ENCODE measurements around the gene MAD1L1.
A peak's percentile ranks its signal among the peaks of the same experiment; 100 is the strongest.

Gene MAD1L1

DNA sequence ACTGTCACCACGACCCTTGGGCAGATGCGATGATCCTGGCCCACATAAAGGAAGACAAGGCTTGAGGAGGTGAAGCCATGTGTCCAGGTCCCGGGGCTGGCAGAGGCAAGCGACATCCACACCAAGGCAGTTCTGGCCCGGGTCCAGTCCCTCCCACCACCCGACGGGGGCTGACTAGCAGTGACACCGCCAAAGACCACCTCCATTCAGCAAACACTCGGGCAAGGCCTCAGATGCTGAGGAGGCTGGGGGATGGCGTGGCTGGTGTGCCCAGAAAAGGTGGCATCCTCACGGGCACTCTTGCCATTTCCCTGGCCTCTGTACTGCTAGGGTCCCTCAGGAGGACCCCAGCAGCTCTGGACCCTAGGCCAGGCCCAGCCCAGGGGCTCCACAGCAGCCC is 343.7 kb downstream of the MAD1L1 start:
- Histone ChIP-seq H3K9me3 (ENCODE audit: severe bottlenecking) (no peaks in the 10 kb centered on the region), H3K4me1 (ENCODE audit: insufficient read depth, poor library complexity, severe bottlenecking) (peaks cover 14% of the 10 kb centered on the region), H3K4me3 (ENCODE audit: severe bottlenecking) (no peak overlapping the region), H3K27ac (ENCODE audit: poor library complexity, severe bottlenecking) (no peak overlapping the region), H3K27me3 (ENCODE audit: insufficient read depth, poor library complexity, severe bottlenecking) (no peaks in the 10 kb centered on the region), H3K36me3 (ENCODE audit: low read depth) (no peaks in the 10 kb centered on the region)
- DNase-seq (ENCODE audit: low spot score) (no peak), ATAC-seq (ENCODE audit: low read depth) (no peak)
- TF ChIP-seq, protein P1, sequence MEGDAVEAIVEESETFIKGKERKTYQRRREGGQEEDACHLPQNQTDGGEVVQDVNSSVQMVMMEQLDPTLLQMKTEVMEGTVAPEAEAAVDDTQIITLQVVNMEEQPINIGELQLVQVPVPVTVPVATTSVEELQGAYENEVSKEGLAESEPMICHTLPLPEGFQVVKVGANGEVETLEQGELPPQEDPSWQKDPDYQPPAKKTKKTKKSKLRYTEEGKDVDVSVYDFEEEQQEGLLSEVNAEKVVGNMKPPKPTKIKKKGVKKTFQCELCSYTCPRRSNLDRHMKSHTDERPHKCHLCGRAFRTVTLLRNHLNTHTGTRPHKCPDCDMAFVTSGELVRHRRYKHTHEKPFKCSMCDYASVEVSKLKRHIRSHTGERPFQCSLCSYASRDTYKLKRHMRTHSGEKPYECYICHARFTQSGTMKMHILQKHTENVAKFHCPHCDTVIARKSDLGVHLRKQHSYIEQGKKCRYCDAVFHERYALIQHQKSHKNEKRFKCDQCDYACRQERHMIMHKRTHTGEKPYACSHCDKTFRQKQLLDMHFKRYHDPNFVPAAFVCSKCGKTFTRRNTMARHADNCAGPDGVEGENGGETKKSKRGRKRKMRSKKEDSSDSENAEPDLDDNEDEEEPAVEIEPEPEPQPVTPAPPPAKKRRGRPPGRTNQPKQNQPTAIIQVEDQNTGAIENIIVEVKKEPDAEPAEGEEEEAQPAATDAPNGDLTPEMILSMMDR (IDR thresholded peaks at IDR 0.05; ENCODE audit: poor library complexity, severe bottlenecking) = no peak

DNA sequence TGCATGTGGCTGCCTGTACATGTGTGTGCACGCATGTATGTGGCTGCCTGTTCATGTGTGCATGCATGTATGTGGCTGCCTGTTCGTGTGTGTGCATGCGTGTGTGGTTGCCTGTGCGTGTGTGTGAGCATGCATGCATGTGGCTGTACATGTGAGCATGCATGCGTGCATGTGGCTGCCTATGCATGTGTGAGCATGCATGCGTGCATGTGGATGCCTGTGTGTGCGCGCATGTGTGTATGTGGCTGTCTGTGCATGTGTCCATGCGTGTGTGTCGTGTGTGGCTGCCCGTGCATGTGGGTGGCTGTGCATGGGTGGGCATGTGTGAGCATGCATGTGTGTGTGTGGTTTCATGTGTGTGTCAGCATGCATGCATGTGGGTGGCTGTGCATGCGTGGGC is 344.3 kb downstream of the MAD1L1 start:
- ATAC-seq (ENCODE audit: low read depth) (no peak), DNase-seq (ENCODE audit: low spot score) (peak; percentile 49)
- Histone ChIP-seq H3K9me3 (ENCODE audit: severe bottlenecking) (no peaks in the 10 kb centered on the region), H3K27ac (ENCODE audit: poor library complexity, severe bottlenecking) (no peak overlapping the region), H3K4me3 (ENCODE audit: severe bottlenecking) (no peak overlapping the region), H3K36me3 (ENCODE audit: low read depth) (no peaks in the 10 kb centered on the region), H3K27me3 (ENCODE audit: insufficient read depth, poor library complexity, severe bottlenecking) (no peaks in the 10 kb centered on the region), H3K4me1 (ENCODE audit: insufficient read depth, poor library complexity, severe bottlenecking) (peaks cover 16% of the 10 kb centered on the region)
- TF ChIP-seq, protein P1 (IDR thresholded peaks at IDR 0.05; ENCODE audit: poor library complexity, severe bottlenecking) = no peak

DNA sequence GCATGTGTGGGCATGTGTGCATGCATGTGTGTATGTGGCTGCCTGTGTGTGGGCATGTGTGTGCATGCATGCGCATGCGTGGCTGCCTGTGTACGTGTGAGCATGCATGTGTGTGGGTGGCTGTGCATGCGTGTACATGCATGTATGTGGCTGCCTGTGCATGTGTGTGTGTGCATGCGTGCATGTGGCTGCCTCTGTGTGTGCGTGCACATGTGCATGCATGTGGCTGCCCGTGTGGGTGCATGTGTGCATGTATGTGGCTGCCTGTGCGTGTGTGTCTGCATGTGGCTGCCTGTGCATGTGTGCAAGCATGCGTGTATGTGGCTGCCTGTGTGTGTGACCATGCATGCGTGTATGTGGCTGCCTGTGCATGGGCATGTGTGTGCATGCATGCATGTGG is 345.5 kb downstream of the MAD1L1 start:
- Histone ChIP-seq H3K27me3 (ENCODE audit: insufficient read depth, poor library complexity, severe bottlenecking) (no peaks in the 10 kb centered on the region), H3K36me3 (ENCODE audit: low read depth) (no peaks in the 10 kb centered on the region), H3K9me3 (ENCODE audit: severe bottlenecking) (no peaks in the 10 kb centered on the region), H3K4me3 (ENCODE audit: severe bottlenecking) (no peak overlapping the region), H3K27ac (ENCODE audit: poor library complexity, severe bottlenecking) (no peak overlapping the region), H3K4me1 (ENCODE audit: insufficient read depth, poor library complexity, severe bottlenecking) (peaks cover 26% of the 10 kb centered on the region)
- no peak for ATAC-seq (ENCODE audit: low read depth)
- TF ChIP-seq, protein P1 (IDR thresholded peaks at IDR 0.05; ENCODE audit: poor library complexity, severe bottlenecking) = no peak
- no peak for DNase-seq (ENCODE audit: low spot score)

DNA sequence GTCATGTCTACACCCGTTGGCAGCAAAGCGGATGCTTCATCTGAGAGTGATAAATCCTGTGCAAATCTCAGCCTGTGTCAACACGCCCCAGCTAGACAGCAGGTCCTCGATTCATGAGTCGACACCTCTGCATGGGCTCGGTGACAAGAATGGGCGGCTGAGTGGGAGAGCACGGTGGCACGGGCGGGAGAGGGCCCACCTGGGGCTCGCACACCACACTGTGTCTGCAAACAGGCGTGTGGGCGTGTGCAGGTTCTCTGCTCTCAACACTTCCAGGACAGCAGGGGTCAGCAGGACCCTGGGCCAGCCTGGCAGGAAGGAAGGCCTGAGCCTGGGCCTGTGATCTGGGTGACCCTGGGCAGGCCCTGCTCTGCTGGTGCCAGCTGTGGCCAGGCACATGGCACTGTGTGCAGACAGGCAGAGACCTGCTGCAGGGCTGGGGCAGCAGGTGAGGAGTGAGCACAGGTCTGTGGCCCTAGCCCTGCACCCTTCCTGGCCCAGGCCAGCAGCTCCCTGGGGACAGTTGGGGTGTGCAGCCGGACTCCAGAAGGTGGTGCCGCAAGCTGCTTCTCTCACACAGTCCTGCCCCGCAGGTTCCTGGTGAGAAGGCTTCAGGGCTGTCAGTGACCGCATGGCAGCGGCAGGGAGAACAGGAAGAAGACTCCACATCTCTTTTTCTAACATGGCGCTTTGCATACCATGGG is 346.2 kb downstream of the MAD1L1 start:
- H3K27me3 ChIP-seq (ENCODE audit: insufficient read depth, poor library complexity, severe bottlenecking) = no peaks in the 10 kb centered on the region
- peak; percentile 62 for DNase-seq (ENCODE audit: low spot score)

More for the DNA sequence above, 346.2 kb downstream of the MAD1L1 start:
- H3K9me3 ChIP-seq (ENCODE audit: severe bottlenecking) = no peaks in the 10 kb centered on the region
- TF ChIP-seq, protein P1 (IDR thresholded peaks at IDR 0.05; ENCODE audit: poor library complexity, severe bottlenecking) = no peak
- peaks cover 26% of the 10 kb centered on the region for H3K4me1 ChIP-seq (ENCODE audit: insufficient read depth, poor library complexity, severe bottlenecking)
- peak; percentile 48 for ATAC-seq (ENCODE audit: low read depth)
- H3K27ac ChIP-seq (ENCODE audit: poor library complexity, severe bottlenecking) = peak overlapping the region; percentile 33
- no peaks in the 10 kb centered on the region for H3K36me3 ChIP-seq (ENCODE audit: low read depth)
- H3K4me3 ChIP-seq (ENCODE audit: severe bottlenecking) = no peak overlapping the region

All from RWPE2 (cell line).